GM11168 (cell line): ENCODE results near the gene GALNT5.

Source experiments
- in situ Hi-C: fragments of 300-500 bp; cut with MboI; formaldehyde crosslinking; loops from one replicate; pipeline ENCODE4 v1.12.0; 2022; ENCODE audit warnings: low sequenced_read_pairs; ENCODE audit not compliant: unreplicated experiment

Gene GALNT5

GRCh38 chr2:157355618-157356017 is 98.1 kb downstream of the GALNT5 start:
- in situ Hi-C loops, result no loop called here

GRCh38 chr2:157359628-157360027 is 102.1 kb downstream of the GALNT5 start:
- in situ Hi-C loops, result no loop called here

GRCh38 chr2:157361526-157361925 is 104.0 kb downstream of the GALNT5 start:
- in situ Hi-C loops, result no loop called here

GRCh38 chr2:157362627-157363026 is 105.1 kb downstream of the GALNT5 start:
- in situ Hi-C loops, result no loop called here

- in situ Hi-C loops, result no loop called here
Observed at GRCh38 chr2:157363612-157364101, 106.2 kb downstream of the GALNT5 start.
